ENCODE data around the gene F12. TPM values are rescaled to one million over a fixed set of nuclear protein-coding genes. Genes with fewer than 3 reads are reported as not detected.

The F12 gene
- polyA plus RNA-seq, 3 donors = 0.42 to 2.0 TPM; not detected in 1

DNA sequence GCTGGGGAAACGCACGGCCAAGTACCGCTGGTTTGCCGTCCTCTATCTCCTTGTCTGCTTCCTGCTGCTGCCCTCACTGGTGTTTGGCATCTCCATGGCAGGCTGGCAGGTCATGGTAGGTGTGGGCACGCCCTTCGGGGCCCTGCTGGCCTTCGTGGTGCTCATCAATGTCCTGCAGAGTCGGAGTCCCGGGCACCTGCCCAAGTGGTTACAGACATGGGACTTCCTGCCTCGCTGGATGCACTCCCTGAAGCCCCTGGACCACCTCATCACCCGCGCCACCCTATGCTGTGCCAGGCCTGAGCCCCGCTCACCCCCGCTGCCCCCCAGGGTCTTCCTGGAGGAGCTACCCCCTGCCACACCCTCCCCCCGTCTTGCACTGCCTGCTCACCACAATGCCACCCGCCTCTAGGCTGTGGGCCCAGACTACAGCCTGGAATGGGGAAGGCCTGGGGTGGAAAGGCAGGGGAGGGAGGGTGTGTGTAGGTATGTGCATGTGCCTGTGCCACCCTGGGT lies 11.4 kb downstream of the F12 start:
- H3K27ac ChIP-seq (ENCODE audit: low read depth, low read length) = no peak overlapping the region
- WGBS, 3 donors = 82 to 86% (median 83%) methylated on average over 16 of the region's 16 CpGs

DNA sequence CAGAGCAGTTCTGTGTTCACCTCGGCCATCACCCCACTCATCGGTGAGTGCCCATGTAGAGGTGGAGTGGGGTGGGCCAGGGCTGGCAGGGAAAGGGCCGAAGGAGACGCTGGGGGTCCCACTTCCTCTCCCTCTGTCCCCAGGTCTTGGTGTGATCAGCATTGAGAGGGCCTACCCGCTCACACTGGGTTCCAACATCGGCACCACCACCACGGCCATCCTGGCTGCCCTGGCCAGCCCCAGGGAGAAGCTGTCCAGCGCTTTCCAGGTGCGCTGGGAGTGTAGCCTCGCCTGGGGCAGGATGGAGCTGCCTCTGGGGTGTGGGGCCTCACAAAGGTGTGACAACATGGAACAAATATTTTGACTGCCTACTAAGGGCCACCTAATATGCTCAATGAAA lies 12.6 kb downstream of the F12 start:
- 76 to 91% (median 81%) methylated on average over 10 of the region's 10 CpGs for WGBS, 3 donors
- no peak overlapping the region for H3K27ac ChIP-seq (ENCODE audit: low read depth, low read length)

DNA sequence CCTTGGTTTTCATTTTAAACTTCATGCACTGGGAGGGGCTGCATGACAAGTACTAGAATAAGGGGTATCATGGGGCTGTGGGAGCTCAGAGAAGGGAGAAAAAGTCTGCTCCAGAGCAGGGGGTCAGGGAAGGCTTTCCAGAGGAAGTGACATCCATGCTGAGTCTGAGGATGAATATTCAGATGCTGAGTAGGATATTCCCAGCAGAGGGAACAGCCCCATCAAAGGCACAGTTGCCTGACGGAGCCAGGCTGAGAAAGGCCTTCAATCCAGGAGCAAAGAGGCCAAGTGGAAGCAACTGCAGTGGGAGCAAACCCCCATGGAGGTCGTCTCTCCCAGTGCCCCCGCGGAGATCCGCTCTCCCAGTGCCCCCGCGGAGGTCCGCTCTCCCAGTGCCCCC lies 13.3 kb downstream of the F12 start:
- WGBS, 3 donors = 56 to 80% (median 67%) methylated on average over 5 to 8 of the region's 8 CpGs
- no peak overlapping the region for H3K27ac ChIP-seq (ENCODE audit: low read depth, low read length)

DNA sequence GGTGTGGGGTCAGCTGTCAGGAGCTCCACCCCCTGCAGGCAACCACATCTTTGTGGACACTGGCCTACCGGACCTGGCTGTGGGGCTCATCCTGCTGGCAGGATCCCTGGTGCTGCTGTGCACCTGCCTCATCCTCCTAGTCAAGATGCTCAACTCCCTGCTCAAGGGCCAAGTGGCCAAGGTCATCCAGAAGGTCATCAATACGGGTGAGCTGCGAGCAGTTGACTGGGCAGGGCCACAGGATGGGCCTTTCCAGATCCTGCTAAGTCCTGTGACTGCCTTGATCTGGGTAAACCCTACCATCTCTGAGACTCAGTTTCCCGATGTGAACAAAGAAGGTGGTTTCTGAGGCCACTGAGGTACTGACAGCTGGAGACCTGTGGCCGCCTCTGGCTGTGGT lies 15.4 kb downstream of the F12 start:
- H3K27ac ChIP-seq (ENCODE audit: low read depth, low read length) = no peak overlapping the region
- WGBS, 3 donors = 64 to 85% (median 67%) methylated on average over 5 of the region's 5 CpGs

DNA sequence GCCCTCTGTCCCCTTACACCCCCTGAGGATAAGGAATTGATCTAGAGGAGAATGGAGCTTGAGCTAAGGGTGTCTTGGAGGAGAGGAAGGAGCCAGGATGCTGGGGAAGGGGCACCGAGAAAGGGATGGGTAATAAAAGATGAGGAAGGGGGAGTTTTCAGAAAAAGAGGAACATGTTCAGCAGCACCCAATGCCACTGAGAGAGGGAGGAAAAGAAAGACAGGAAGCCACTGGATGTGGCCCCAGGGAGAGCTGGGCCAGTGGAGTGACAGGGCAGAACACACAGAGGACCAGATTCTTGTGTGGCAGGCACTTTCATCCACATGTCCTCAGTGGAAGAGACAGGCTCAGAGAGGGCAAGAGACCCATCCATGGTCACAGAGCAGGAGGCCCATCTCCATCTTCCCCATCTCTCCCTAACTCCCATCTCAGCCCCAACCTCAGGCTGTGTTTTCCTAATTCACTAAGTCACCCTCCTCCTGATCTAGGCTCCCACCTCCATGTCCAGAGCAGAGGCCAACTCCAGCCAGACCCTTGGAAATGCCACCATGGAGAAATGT lies 16.1 kb downstream of the F12 start:
- 43 to 71% (median 52%) methylated on average over 1 of the region's 1 CpG for WGBS, 3 donors

DNA sequence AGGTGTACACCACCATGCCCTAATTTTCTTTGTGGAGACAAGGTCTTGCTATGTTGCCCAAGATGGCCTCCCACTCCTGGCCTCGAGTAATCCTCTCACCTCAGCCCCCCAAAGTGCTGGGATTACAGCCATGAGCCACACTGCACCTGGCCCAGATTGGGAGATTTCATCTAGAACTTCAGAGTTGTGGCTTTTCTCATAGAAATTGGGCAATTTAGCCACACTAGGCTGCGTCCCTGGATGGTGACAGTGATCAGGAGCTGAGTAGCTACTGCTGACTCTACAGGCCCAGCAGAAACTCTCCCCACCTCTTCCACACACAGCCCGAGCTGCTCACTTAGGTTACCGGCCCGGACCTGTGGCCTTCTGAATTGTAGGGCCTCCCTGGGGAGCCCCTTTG lies 16.6 kb downstream of the F12 start:
- WGBS, 3 donors = 65 to 70% (median 67%) methylated on average over 5 of the region's 5 CpGs

More for the DNA sequence above, 16.1 kb downstream of the F12 start:
- H3K27ac ChIP-seq (ENCODE audit: low read depth, low read length) = no peak overlapping the region

DNA sequence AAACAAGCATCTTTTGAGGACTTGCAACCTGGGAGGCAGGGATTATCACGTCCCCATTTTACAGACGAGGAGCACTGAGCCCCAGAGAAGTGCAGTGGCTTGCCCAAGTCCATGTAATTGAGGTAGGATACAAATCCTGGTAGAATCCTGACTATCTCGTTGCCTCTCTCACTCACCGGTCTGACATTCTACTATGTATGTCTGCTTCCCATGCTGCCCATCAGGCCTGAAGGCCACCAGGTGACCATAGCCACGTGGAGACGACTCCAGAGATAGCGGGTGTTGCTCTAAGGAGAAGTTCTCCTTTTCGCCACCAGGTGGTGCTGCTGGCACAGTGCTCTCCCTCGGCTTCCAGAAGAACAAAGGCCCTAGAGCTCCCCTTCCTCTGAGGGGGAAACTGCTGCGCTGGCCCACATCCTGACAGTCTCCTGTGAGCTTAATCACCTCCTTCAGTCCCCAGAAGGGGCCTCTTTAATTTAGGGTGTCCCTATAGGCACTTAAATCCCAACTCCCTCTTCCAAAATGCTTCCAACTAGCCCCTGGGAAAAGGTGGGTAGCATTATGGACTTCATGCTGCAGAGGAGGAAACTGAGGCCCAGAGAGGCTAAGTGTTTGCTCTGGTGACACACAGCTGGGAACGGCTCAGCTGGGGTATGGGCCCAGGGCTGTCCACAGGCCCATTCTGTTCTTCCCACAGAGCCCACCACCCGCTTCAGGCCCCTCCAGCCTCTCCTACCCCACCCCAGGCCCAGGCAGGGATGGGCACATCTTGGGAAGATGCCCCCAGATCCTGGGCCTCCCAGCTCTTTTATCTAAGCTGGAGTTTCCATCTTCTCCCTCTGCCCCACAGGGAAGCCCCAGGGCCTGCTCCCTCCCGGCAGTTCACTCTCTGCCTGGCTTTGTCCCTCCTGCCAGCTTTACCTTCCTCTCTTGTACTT lies 18.7 kb downstream of the F12 start:
- WGBS, 3 donors = 24 to 26% (median 25%) methylated on average over 13 of the region's 13 CpGs
- H3K27ac ChIP-seq (ENCODE audit: low read depth, low read length) = no peak overlapping the region

More for the DNA sequence above, 16.6 kb downstream of the F12 start:
- H3K27ac ChIP-seq (ENCODE audit: low read depth, low read length) = no peak overlapping the region

DNA sequence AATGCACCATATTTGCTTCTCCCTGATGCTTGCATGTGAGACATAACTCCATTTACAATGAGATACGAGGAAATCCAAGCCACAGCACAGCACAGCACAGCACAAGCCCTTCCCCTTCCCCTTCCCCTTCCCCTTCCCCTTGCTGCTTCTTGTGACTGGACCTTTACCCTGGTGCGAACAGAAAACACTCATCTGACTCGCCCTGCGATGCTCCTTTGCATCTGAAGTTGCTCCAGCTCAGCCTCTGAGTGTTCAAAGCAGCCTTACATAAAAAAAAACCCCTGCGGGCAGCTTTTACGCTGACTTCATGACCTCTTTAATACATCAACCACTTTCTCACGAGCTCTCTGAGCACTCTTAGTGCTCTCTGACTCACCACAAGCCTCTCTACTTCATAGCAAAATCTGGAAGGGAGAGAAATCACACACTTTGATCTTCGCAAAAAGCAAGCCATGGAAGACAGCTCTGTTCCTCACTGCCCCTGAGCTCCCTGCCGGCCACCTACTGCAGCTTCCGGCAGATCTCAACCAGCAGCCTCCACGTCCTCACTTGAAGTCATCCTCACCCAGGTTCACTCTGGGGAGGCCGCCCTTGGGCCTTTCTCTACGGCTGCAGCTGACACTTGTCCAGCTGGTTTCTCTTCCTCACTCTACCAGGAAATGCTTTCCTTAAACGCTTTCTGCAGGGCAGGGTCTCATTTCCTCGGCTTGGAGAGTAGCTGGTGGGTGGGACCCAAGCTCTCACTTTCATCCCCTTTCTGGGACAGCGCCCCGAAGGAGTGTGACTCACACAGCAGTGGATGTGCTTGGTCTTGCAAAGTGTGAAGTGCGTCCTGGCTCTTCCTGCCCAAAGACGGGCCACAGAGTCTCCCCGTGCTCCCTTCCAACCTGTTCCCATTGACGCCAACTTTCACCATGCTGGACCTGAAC lies 19.9 kb downstream of the F12 start:
- 28 to 59% (median 38%) methylated on average over 21 of the region's 21 CpGs for WGBS, 3 donors

DNA sequence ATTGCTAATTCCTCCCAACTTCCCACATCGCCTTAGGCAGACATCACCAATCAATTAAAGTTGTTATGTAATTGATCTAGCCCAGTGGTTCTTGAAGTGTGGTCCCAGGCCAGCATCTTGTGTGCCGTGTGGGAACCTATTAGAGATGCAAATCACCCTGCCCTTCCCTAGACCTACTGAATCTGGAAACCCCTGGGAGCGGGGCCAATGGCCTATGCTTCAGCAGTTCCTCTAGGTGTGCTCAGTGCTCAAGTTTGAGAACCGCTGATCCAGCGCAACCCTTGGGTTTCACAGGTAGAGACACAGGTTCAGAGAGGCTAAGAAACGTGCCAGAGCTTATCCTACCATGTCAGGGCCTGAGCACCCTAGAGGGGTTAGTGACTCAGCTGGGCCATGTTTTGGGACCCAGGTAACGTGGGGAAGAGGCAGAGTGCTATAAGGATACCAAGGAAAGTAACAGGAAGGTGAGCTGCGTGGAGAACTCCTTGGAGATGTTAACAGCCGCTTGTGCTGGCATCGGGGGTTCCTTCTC lies 20.8 kb downstream of the F12 start:
- WGBS, 3 donors = 84 to 89% (median 87%) methylated on average over 10 of the region's 10 CpGs
- H3K27ac ChIP-seq (ENCODE audit: low read depth, low read length) = no peak overlapping the region

More for the DNA sequence above, 19.9 kb downstream of the F12 start:
- no peak overlapping the region for H3K27ac ChIP-seq (ENCODE audit: low read depth, low read length)

DNA sequence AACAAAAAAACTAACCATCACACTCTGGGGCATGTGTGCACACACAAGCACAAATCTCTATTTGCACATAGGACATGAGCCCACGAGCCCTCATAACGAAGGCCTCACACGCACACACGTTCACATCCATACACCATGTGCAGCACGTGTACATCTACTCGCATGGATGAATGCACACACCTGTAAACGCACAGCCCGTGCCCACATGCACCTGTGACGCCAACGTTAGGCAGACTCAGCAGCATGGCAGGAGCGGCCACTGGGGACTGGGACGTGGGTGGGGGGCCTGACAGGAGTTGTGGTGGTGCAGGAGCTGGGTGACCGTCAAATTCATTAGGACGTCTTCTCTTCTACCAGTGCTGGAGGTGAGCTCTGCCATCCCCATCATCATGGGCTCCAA lies 22.0 kb downstream of the F12 start:
- WGBS, 3 donors = 77 to 90% (median 90%) methylated on average over 14 of the region's 14 CpGs
- H3K27ac ChIP-seq (ENCODE audit: low read depth, low read length) = no peak overlapping the region

DNA sequence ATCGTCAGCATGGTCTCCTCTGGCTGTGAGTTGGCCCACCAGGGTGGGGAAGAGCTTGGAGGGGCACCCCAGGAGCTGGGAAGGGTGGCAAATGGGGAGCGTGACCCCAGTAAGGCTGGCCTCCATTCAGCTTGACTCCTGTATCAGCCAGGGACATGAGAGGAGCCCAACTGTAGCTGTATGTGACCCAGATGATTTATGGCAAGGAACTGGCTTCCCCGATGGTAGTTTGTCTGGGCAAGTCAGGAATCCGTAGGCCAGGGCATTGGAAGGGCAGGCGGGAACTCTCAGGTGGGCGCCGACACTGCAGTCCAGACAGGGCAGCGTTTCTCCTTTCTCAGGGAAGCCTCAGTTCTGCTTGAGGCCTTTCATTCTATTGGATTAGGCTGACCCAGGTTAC lies 22.8 kb downstream of the F12 start:
- 87 to 89% (median 87%) methylated on average over 8 of the region's 8 CpGs for WGBS, 3 donors
- H3K27ac ChIP-seq (ENCODE audit: low read depth, low read length) = no peak overlapping the region

DNA sequence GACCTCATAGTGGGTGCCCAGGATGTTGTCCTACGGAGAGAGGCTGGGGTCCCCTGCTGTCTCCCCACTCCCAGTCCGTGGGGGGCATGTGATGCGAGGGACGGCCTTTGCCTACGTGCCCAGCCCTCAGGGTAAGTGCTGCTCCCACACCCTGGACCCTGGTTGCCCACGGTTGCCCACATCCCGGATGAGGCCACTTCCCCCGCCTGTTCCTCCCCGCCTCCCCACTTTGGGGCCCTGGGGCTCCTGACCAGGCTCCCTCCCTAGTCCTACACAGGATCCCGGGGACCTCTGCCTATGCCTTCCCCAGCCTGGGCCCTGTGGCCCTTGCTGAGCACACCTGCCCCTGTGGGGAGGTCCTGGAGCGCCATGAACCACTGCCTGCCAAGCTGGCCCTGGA lies 23.6 kb downstream of the F12 start:
- WGBS, 3 donors = 54 to 73% (median 68%) methylated on average over 10 to 11 of the region's 11 CpGs

DNA sequence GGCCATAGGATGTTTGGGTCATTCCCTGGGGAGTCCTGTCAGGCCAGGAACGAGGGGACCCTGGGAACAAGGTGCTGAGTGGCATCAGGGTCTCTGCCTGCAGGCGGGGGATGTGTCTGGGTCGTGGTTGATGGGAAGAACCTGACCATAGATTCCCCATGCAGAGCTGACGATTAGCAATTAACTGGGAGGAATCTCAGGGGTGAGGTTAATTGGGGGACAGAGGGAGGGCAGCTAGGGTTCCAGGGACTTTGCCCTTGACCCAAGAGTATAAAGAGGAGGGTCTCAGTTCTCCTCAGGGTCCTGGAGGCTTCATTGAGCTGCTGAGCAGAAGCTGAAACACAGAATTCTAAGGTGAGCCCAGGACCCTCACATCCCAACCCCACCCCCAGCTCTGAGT lies 25.2 kb downstream of the F12 start, which contains the start of gene SLC34A1:
Gene SLC34A1, plus strand, starts transcription at position 301 of the 400 bp plus-strand sequence. CDS start 1,308 bp downstream, outside the sequence.
- no peak within 1 kb of the TSS for H3K27ac ChIP-seq (ENCODE audit: low read depth, low read length)
- WGBS, 3 donors = 65 to 78% (median 74%) methylated on average over 4 of the region's 4 CpGs

More for the DNA sequence above, 23.6 kb downstream of the F12 start:
- no peak overlapping the region for H3K27ac ChIP-seq (ENCODE audit: low read depth, low read length)

DNA sequence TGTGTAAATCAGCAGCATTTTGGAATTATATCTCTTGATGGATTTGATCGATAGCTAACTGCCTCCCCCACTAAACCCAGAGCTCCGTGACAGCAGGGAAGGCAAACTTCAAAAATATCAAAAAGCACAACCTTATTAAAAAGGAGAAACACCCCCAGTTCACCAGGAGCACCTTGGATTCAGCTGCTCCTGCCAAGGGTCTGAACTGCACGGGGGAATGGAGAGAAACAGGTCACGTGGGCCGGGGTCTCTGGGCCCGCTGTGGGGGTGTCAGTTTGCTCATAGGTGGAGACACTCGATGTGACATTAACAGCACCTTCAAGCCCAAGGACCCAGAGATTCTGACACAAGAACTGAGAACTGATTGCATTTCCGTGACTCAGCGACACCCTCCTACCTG lies 26.2 kb downstream of the F12 start:
- WGBS, 3 donors = 84 to 90% (median 87%) methylated on average over 9 of the region's 9 CpGs

DNA sequence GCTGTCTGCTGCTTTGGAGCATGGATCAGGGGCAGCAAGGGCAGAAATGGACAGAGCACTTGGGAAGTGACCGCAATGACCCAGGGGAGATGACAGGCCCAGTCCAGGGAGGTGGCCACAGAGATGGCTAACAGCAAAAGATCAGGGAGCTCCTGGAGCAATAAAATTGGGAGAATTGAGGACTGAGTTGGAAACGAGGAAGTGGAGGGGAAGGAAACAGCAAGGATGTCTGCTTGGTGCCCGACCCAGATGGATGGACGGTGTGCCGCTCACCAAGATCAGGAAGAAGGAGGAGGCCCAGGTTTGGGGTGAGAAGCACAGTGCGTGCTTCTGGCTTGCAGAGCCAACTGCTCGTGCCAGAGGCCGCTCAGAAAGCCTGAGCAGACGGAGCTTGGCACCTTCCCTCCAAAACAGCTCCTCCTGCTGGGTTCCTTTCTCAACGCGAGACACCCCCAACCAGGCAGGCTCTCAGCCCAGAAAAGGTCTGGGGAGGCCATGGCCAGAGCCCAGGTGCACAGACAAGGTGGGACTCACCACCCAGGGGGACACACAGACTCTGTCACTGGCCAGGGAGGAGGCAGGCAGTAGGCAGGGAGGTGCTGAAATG lies 26.8 kb downstream of the F12 start:
- WGBS, 3 donors = 22 to 29% (median 25%) methylated on average over 9 to 11 of the region's 11 CpGs
- H3K27ac ChIP-seq (ENCODE audit: low read depth, low read length) = no peak overlapping the region

More for the DNA sequence above, 26.2 kb downstream of the F12 start:
- no peak overlapping the region for H3K27ac ChIP-seq (ENCODE audit: low read depth, low read length)

DNA sequence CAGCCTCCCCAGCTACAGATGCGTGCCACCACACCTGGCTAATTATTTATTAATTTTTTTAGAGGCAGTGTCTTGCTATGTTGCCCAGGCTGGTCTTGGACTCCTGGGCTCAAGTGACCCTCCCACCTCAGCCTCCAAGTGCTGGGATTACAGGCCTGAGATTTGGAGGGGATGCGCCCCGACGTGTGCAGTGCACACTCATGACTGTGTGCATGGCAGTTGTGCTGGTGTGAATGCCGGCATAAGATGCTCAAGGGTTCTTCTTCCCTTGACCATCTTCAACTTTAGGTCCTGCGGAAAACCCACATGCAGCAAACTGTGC lies 28.6 kb downstream of the F12 start:
- WGBS, 3 donors = 87 to 92% (median 92%) methylated on average over 6 of the region's 6 CpGs
- H3K27ac ChIP-seq (ENCODE audit: low read depth, low read length) = no peak overlapping the region

DNA sequence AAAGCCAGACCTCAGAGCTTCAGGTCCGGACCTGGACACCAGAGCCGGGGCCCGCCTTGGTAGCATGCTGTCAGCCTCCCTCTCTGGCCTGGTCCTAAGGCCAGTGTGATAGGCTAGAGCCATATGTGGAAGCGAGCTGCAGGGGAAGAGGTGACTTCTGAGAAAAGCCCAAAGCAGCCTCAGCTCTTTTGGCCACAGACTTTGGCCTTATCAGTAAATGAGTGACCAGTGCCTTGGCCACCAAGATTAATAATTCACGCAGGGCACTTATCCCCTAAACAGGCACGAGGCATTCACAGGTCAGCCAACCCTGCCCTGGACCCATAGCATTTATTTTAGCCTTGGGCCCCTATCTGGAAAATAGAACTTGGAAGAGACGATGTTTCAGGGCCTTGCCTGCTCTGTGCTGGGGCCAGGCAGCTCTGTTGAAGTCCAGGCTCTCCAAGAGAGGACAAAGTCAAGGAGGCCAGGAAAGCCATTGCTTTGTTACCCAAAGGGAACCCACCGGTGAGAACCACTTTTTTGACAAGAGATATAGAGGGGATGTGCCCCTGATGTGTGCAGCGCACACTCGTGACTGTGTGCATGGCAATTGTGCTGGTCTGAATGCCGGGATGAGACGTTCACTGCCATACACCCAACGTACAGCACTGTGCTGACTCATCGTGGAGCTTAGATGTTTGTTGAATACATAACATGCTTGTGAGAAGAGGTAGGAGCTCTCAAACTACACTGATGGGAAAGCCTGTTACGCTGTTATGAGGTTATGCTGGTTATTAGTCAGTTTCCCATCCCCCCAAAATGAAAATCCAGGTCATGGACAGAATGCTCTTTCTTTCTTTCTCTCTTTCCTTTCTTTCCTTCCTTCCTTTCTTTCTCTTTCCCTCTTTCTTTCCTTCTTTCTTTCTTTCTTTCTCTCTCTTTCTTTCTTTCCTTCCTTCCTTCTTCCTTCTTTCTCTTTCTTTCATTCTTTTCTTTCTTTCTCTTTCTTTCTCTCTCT lies 30.2 kb downstream of the F12 start:
- 72 to 80% (median 76%) methylated on average over 15 of the region's 15 CpGs for WGBS, 3 donors
- no peak overlapping the region for H3K27ac ChIP-seq (ENCODE audit: low read depth, low read length)
